Hepatocyte (in vitro differentiated cells): ENCODE measurements around the gene GHRL.

ENCODE experiments used
- EZH2phosphoT487 ChIP-seq: fragments of 200-600 bp; sonication (generic); IDR thresholded peaks from one replicate; pipeline ENCODE4 v1.6.1; 2018; ENCODE audit warnings: antibody characterized with exemption, mild to moderate bottlenecking, low read depth, moderate library complexity; ENCODE audit not compliant: unreplicated experiment, severe bottlenecking
- TF ChIP-seq, protein P1 (sequence below): fragments of 200-600 bp; sonication (generic); IDR thresholded peaks from 2 replicates; pipeline ENCODE4 v1.5.1; 2016; ENCODE audit warnings: antibody characterized with exemption, mild to moderate bottlenecking; ENCODE audit not compliant: poor library complexity

DNA sequence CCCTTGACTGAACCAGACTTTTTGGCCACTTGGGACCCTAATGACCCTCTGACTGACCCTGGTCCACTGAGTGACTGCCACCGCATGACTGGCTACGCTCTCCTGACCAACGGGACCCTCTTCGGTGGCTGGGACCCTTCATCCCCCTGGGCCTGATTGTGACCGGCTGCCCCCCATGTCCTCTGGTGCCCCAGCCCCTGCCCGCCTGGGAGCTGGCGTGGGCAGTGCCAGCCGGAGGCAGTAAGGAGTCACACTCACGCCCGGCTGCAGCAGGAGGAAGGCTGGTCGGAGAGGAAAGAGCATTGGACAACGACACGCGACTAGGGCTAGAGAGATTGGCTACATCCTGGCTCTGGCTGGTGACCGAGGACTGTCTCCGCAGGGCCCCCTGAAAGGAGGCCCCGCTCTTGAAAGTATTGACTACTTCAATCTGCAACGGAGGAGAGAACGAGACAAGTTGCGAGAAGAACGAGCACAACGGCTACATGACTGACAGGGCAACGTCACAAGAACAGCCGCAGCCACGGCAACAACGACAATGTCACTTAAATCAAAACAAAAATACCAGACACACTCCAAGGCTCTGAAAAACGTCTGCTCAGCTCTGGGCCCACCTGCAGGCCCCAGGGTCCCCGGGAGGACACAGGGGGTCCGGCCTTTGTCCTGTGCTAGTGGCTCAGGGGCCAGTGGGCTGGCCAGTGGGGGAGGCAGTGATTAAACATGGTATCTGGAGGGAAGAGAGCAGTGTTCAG is 43.3 kb upstream of the GHRL start:
- TF ChIP-seq, protein P1, sequence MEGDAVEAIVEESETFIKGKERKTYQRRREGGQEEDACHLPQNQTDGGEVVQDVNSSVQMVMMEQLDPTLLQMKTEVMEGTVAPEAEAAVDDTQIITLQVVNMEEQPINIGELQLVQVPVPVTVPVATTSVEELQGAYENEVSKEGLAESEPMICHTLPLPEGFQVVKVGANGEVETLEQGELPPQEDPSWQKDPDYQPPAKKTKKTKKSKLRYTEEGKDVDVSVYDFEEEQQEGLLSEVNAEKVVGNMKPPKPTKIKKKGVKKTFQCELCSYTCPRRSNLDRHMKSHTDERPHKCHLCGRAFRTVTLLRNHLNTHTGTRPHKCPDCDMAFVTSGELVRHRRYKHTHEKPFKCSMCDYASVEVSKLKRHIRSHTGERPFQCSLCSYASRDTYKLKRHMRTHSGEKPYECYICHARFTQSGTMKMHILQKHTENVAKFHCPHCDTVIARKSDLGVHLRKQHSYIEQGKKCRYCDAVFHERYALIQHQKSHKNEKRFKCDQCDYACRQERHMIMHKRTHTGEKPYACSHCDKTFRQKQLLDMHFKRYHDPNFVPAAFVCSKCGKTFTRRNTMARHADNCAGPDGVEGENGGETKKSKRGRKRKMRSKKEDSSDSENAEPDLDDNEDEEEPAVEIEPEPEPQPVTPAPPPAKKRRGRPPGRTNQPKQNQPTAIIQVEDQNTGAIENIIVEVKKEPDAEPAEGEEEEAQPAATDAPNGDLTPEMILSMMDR, result no peak
- TF ChIP-seq EZH2phosphoT487, result no peak
